HepG2 (cell line): ENCODE data around the gene RGL3. TPM values are rescaled to one million over a fixed set of nuclear protein-coding genes. Genes with fewer than 3 reads are reported as not detected.

ENCODE experiments used
- FOXK2 ChIP-seq: fragments of 450-650 bp; IDR thresholded peaks from 2 replicates; pipeline ENCODE4 v1.6.1; 2016
- GABPA ChIP-seq, 2 experiments: IDR thresholded peaks; 2 replicates each; pipeline ENCODE4 v1.6.1; 2011 to 2016; ENCODE audit warnings: low read depth in 2 of 2, low read length in 1 of 2, missing biosample characterization in 1 of 2, missing genetic modification characterization in 1 of 2
- HINFP ChIP-seq: sonication (generic); formaldehyde crosslinking; IDR thresholded peaks from 2 replicates; pipeline ENCODE4 v1.4.0; 2020; ENCODE audit warnings: low read depth, mild to moderate bottlenecking, missing genetic modification reagents
- HMGXB4 ChIP-seq, 2 experiments: sonication (generic) in 1 of 2; formaldehyde crosslinking in 1 of 2; IDR thresholded peaks; 2 replicates each; pipeline versions ENCODE4 v1.4.0 to v1.6.1; 2018 to 2020; ENCODE audit warnings: missing genetic modification reagents in 2 of 2, borderline replicate concordance in 1 of 2, low read depth in 1 of 2, mild to moderate bottlenecking in 1 of 2, missing biosample characterization in 1 of 2
- MBNL3 ChIP-seq: fragments of 250-450 bp; sonication (Bioruptor Pico); conservative IDR thresholded peaks from 2 replicates; pipeline ENCODE4 v1.8.0; 2022; ENCODE audit warnings: mild to moderate bottlenecking, inconsistent platforms
- MIXL1 ChIP-seq: IDR thresholded peaks from 2 replicates; pipeline ENCODE4 v1.6.1; 2016
- MXI1 ChIP-seq: IDR thresholded peaks from 3 replicates; pipeline ENCODE4 v1.6.1; 2012; ENCODE audit warnings: low read depth, low read length, inconsistent platforms, borderline replicate concordance
- RXRA ChIP-seq: sonication (generic); formaldehyde crosslinking; IDR thresholded peaks from 2 replicates; pipeline ENCODE4 v1.5.1; 2020; ENCODE audit warnings: missing genetic modification reagents
- SKIL ChIP-seq: sonication (generic); formaldehyde crosslinking; IDR thresholded peaks from 2 replicates; pipeline ENCODE4 v1.8.0; 2022; ENCODE audit warnings: missing genetic modification reagents, mild to moderate bottlenecking, moderate library complexity, borderline replicate concordance
- SNAPC4 ChIP-seq: sonication (generic); formaldehyde crosslinking; IDR thresholded peaks from 2 replicates; pipeline ENCODE4 v1.4.0; 2020; ENCODE audit warnings: mild to moderate bottlenecking, missing genetic modification reagents
- SP1 ChIP-seq, 2 experiments: fragments of 450-650 bp in 1 of 2; sonication (generic) in 1 of 2; formaldehyde crosslinking in 1 of 2; IDR thresholded peaks; 2 replicates each; pipeline versions ENCODE4 v1.4.0 to v1.6.1; 2016 to 2020; ENCODE audit warnings: missing genetic modification reagents in 1 of 2
- TFDP1 ChIP-seq: IDR thresholded peaks from 2 replicates; pipeline ENCODE4 v1.6.1; 2016; ENCODE audit warnings: missing compliant biosample characterization, missing genetic modification reagents, borderline replicate concordance
- ZNF564 ChIP-seq: sonication (generic); formaldehyde crosslinking; IDR thresholded peaks from 2 replicates; pipeline ENCODE4 v1.8.1; 2023; ENCODE audit warnings: mild to moderate bottlenecking, missing genetic modification reagents
- ZSCAN30 ChIP-seq: sonication (generic); formaldehyde crosslinking; IDR thresholded peaks from 2 replicates; pipeline ENCODE4 v1.5.0; 2020; ENCODE audit warnings: mild to moderate bottlenecking, missing genetic modification reagents
- polyA plus RNA-seq, 8 experiments: library from polyadenylated mRNA; depleted of rRNA in 3 of 8; stranded (reverse) in 7 of 8; unstranded in 1 of 8; fragments of >200 nt; fragmentation: Illumina TruSeq in 4 of 8; extraction: Trizol in 4 of 8; gene quantifications; 2 replicates each; pipeline versions ENCODE4 v1.2.1 to v1.2.3, GENCODE V29; 2011 to 2016; ENCODE audit warnings: low read depth in 4 of 8, missing spikeins in 1 of 8, mixed read lengths in 1 of 8; ENCODE audit not compliant: insufficient read depth in 1 of 8
- total RNA-seq, 5 experiments: library from RNA; depleted of rRNA; stranded (reverse); fragments of >200 nt; fragmentation: Illumina TruSeq; extraction: Trizol; gene quantifications; 2 replicates each; pipeline ENCODE4 v1.2.3, GENCODE V29; 2016; ENCODE audit warnings: low read depth in 1 of 5

RGL3 gene
- total and polyA plus RNA-seq, 2 of the 13 experiments (the other 11 are each of a cell fraction or from before 2014, with no cell fraction given) = 4.2 to 7.6 TPM

GRCh38 chr19:11374433-11375142, 44.5 kb downstream of the RGL3 start, which contains the start of gene SWSAP1 (continued):
- TF ChIP-seq SNAPC4 (CRISPR knock-in tag) = no peak
- no peak for TF ChIP-seq SP1 (IDR thresholded peaks at IDR 0.05)
- TF ChIP-seq SP1 (CRISPR knock-in tag; IDR thresholded peaks at IDR 0.05) = peak; percentile 62; the same call in 1 of the 2 replicates
- TF ChIP-seq HINFP (CRISPR knock-in tag) = 0 out of 2 replicates have a peak, but pooled peaks have one; percentile 26
- TF ChIP-seq MBNL3 (CRISPR knock-in tag) = no peak
- peak; percentile 22 to 32; a peak in 1 of 4 replicates for TF ChIP-seq HMGXB4 (CRISPR knock-in tag; IDR thresholded peaks at IDR 0.05; ENCODE audit: borderline replicate concordance in 1 of 2, low read depth in 1 of 2)
- TF ChIP-seq SKIL (CRISPR knock-in tag) = peak; percentile 11; the same call in 1 of the 2 replicates
- 0 out of 2 replicates have a peak, but pooled peaks have one; percentile 6 for TF ChIP-seq ZNF564 (CRISPR knock-in tag)
- TF ChIP-seq MIXL1 (CRISPR knock-in tag) = peak; percentile 34
- TF ChIP-seq TFDP1 (CRISPR knock-in tag) = peak; percentile 59; the same call in 1 of the 2 replicates
- peak; percentile 80; the same call in 1 of the 2 replicates for TF ChIP-seq RXRA
- peak; percentile 44; the same call in 1 of the 2 replicates for TF ChIP-seq GABPA (IDR thresholded peaks at IDR 0.05; ENCODE audit: low read depth, low read length)
- TF ChIP-seq GABPA (CRISPR knock-in tag; IDR thresholded peaks at IDR 0.05; ENCODE audit: low read depth) = peak; percentile 85
- peak; percentile 58; the same call in 1 of the 3 replicates for TF ChIP-seq MXI1
- TF ChIP-seq ZSCAN30 (CRISPR knock-in tag) = no peak
- no peak for TF ChIP-seq FOXK2
